HL-60 (cell line): ENCODE data around the gene HMCN2.

ENCODE experiments used
- CTCF ChIP-seq: IDR thresholded peaks from one replicate; pipeline ENCODE4 v1.5.1; 2011; ENCODE audit warnings: low read length, control low read depth, inconsistent platforms; ENCODE audit not compliant: insufficient read depth
- POLR2AphosphoS5 ChIP-seq: IDR thresholded peaks from 2 replicates; pipeline ENCODE4 v1.6.1; 2012; ENCODE audit warnings: low read depth

- TF ChIP-seq CTCF (no peak), POLR2AphosphoS5 (no peak)
Measured at GRCh38 chr9:130276955-130277354, 11.4 kb downstream of the HMCN2 start.
